HepG2 (cell line): Measurements from ENCODE around the gene RDH16. TPM values are rescaled to one million over a fixed set of nuclear protein-coding genes. Genes with fewer than 3 reads are reported as not detected.
A peak's percentile ranks its signal among the peaks of the same experiment; 100 is the strongest.

ENCODE experiments used
- NR2F2 ChIP-seq: IDR thresholded peaks from 2 replicates; pipeline ENCODE4 v1.6.1; 2012; ENCODE audit warnings: low read depth, inconsistent platforms, borderline replicate concordance
- PAF1 ChIP-seq: IDR thresholded peaks from 2 replicates; pipeline ENCODE4 v1.6.1; 2016; ENCODE audit warnings: missing genetic modification reagents, missing compliant biosample characterization
- POGK ChIP-seq: sonication (generic); formaldehyde crosslinking; conservative IDR thresholded peaks from 2 replicates; pipeline ENCODE4 v1.8.0; 2022; ENCODE audit warnings: mild to moderate bottlenecking, moderate library complexity, missing genetic modification reagents
- SALL1 ChIP-seq: sonication (generic); formaldehyde crosslinking; IDR thresholded peaks from 2 replicates; pipeline ENCODE4 v1.8.0; 2022; ENCODE audit warnings: mild to moderate bottlenecking, missing genetic modification reagents
- SMC3 ChIP-seq: IDR thresholded peaks from 2 replicates; pipeline ENCODE4 v1.6.1; 2011; ENCODE audit warnings: low read length, improper control_type of control experiment
- SPEN ChIP-seq: sonication (generic); formaldehyde crosslinking; IDR thresholded peaks from 2 replicates; pipeline ENCODE4 v1.5.1; 2020; ENCODE audit warnings: low read depth, mild to moderate bottlenecking, missing genetic modification reagents
- STAG1 ChIP-seq: sonication (generic); formaldehyde crosslinking; IDR thresholded peaks from 2 replicates; pipeline ENCODE4 v1.4.0; 2020; ENCODE audit warnings: missing genetic modification reagents
- TIGD3 ChIP-seq: sonication (generic); formaldehyde crosslinking; IDR thresholded peaks from 2 replicates; pipeline ENCODE4 v1.5.1; 2020; ENCODE audit warnings: mild to moderate bottlenecking, missing genetic modification reagents, borderline replicate concordance
- XBP1 ChIP-seq: sonication (generic); formaldehyde crosslinking; IDR thresholded peaks from 2 replicates; pipeline ENCODE4 v1.5.0; 2020; ENCODE audit warnings: missing genetic modification reagents
- ZNF20 ChIP-seq: sonication (generic); formaldehyde crosslinking; IDR thresholded peaks from 2 replicates; pipeline ENCODE4 v1.4.0; 2020; ENCODE audit warnings: mild to moderate bottlenecking, moderate library complexity, missing genetic modification reagents
- ZNF292 ChIP-seq: sonication (generic); formaldehyde crosslinking; IDR thresholded peaks from 2 replicates; pipeline ENCODE4 v1.8.1; 2022; ENCODE audit warnings: mild to moderate bottlenecking, low read depth, missing genetic modification reagents, borderline replicate concordance
- ZNF597 ChIP-seq: sonication (generic); formaldehyde crosslinking; IDR thresholded peaks from 2 replicates; pipeline ENCODE4 v1.5.0; 2020; ENCODE audit warnings: missing genetic modification reagents
- ZNF720 ChIP-seq: sonication (generic); formaldehyde crosslinking; IDR thresholded peaks from 2 replicates; pipeline ENCODE4 v1.4.0; 2020; ENCODE audit warnings: missing genetic modification reagents
- polyA plus RNA-seq, 8 experiments: library from polyadenylated mRNA; depleted of rRNA in 3 of 8; stranded (reverse) in 7 of 8; unstranded in 1 of 8; fragments of >200 nt; fragmentation: Illumina TruSeq in 4 of 8; extraction: Trizol in 4 of 8; gene quantifications; 2 replicates each; pipeline versions ENCODE4 v1.2.1 to v1.2.3, GENCODE V29; 2011 to 2016; ENCODE audit warnings: low read depth in 4 of 8, missing spikeins in 1 of 8, mixed read lengths in 1 of 8; ENCODE audit not compliant: insufficient read depth in 1 of 8
- total RNA-seq, 5 experiments: library from RNA; depleted of rRNA; stranded (reverse); fragments of >200 nt; fragmentation: Illumina TruSeq; extraction: Trizol; gene quantifications; 2 replicates each; pipeline ENCODE4 v1.2.3, GENCODE V29; 2016; ENCODE audit warnings: low read depth in 1 of 5

Gene RDH16
- total and polyA plus RNA-seq, 2 of the 13 experiments (the other 11 are each of a cell fraction or from before 2014, with no cell fraction given) = 0.05 to 0.13 TPM

GRCh38 chr12:56947633-56948456 lies 9.6 kb downstream of the RDH16 start (continued):
- TF ChIP-seq ZNF597 (CRISPR knock-in tag) (no peak), PAF1 (CRISPR knock-in tag) (no peak), XBP1 (CRISPR knock-in tag) (no peak), ZNF20 (CRISPR knock-in tag) (no peak), SMC3 (0 out of 2 replicates have a peak, but pooled peaks have one; percentile 11), TIGD3 (CRISPR knock-in tag) (no peak), ZNF292 (CRISPR knock-in tag) (peak; percentile 29; the same call in 1 of the 2 replicates), NR2F2 (no peak), STAG1 (peak; percentile 63), POGK (CRISPR knock-in tag) (no peak), SALL1 (CRISPR knock-in tag) (0 out of 2 replicates have a peak, but pooled peaks have one; percentile 26), ZNF720 (no peak), SPEN (CRISPR knock-in tag) (0 out of 2 replicates have a peak, but pooled peaks have one; percentile 27)
